ENCODE measurements around the gene WNT9B.

WNT9B gene

GRCh38 chr17:46859996-46860395, 8.6 kb downstream of the WNT9B start:
- no peak for DNase-seq

GRCh38 chr17:46862949-46863348, 11.6 kb downstream of the WNT9B start:
- DNase-seq: no peak

GRCh38 chr17:46863383-46864121, 12.2 kb downstream of the WNT9B start:
- DNase-seq: no peak

GRCh38 chr17:46865100-46865499, 13.7 kb downstream of the WNT9B start:
- no peak for DNase-seq

- DNase-seq: no peak
Observed at GRCh38 chr17:46866325-46866724, 14.9 kb downstream of the WNT9B start.

- no peak for DNase-seq
Observed at GRCh38 chr17:46866747-46867146, 15.4 kb downstream of the WNT9B start.

- no peak for DNase-seq
Observed at GRCh38 chr17:46868689-46869187, 17.4 kb downstream of the WNT9B start.

GRCh38 chr17:46869296-46869695, 17.9 kb downstream of the WNT9B start:
- DNase-seq: no peak

GRCh38 chr17:46869975-46870803, 18.8 kb downstream of the WNT9B start:
- DNase-seq: no peak

- DNase-seq: no peak
Observed at GRCh38 chr17:46872421-46872820, 21.0 kb downstream of the WNT9B start.

GRCh38 chr17:46873941-46874645, 22.7 kb downstream of the WNT9B start:
- no peak for DNase-seq

- DNase-seq: no peak
Observed at GRCh38 chr17:46874906-46875305, 23.5 kb downstream of the WNT9B start.

GRCh38 chr17:46875849-46876352, 24.5 kb downstream of the WNT9B start:
- DNase-seq: no peak

GRCh38 chr17:46876353-46876887, 25.0 kb downstream of the WNT9B start:
- peak in 1 of 2 experiments; percentile 5 for DNase-seq

- DNase-seq: no peak
Observed at GRCh38 chr17:46876926-46877325, 25.5 kb downstream of the WNT9B start.

GRCh38 chr17:46877466-46877865, 26.1 kb downstream of the WNT9B start:
- DNase-seq: no peak

GRCh38 chr17:46878055-46878454, 26.7 kb downstream of the WNT9B start:
- no peak for DNase-seq

- DNase-seq: no peak
Observed at GRCh38 chr17:46879101-46879500, 27.7 kb downstream of the WNT9B start.

GRCh38 chr17:46881015-46881414, 29.6 kb downstream of the WNT9B start:
- DNase-seq: no peak

GRCh38 chr17:46882666-46883065, 31.3 kb downstream of the WNT9B start:
- DNase-seq: no peak

- DNase-seq: no peak
Observed at GRCh38 chr17:46883871-46884520, 32.6 kb downstream of the WNT9B start.

- DNase-seq: no peak
Observed at GRCh38 chr17:46884552-46884951, 33.2 kb downstream of the WNT9B start.

Measured in activated CD4-positive, alpha-beta T cell treated with anti-CD3 and anti-CD28 coated beads, Interleukin-2, amount 50 U/mL, for 48 hours (primary cell).